HuH-7.5 (cell line): Measurements from ENCODE around the gene CRK.

Experiments
- DNase-seq: peaks from one replicate; pipeline ENCODE4 v3.0.0; 2011; ENCODE audit warnings: low spot score

Gene CRK

DNA sequence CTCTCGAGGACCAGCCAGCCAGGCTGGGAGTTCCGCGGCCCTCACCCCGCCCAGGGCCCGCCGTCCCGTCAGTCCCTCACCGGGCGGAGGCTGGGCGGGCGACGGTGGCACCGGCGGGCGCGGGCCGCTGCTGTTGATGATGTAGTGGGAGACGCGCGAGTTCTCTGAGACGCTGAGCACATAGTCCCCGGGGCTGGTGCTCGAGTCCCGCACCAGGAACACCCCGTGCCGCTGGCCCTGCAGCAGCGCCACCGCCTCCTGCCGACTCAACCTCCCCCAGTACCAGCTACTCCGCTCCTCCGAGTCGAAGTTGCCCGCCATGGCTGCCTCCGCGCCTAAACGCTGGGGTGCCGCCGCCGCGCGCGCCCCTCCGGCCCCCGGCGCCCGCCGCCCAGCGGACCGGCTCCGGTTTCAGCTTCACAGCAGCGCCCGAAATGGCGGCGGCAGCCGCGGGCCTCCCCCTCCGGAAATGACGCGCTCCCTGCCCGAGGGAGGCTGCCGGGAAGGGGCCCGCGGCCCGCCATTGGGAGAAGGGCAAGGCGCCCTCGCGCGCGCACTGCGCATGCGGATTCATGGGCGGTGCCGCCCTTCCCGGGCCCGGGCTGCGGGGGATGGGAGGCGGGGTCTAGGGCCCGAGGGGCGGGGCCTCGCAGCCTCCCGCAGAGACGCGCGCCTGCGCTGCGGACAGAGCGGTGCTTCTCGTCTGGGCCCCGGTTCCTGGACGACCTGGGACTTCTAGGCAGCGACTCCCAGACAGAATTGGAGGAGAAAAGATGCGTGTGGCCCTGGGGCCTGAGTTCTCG lies at the start of gene CRK:
TSS of gene CRK (minus strand) at position 436 of the 803 bp plus-strand sequence. CDS start at position 321, 115 bp downstream.
- peak; percentile 93 for DNase-seq

DNA sequence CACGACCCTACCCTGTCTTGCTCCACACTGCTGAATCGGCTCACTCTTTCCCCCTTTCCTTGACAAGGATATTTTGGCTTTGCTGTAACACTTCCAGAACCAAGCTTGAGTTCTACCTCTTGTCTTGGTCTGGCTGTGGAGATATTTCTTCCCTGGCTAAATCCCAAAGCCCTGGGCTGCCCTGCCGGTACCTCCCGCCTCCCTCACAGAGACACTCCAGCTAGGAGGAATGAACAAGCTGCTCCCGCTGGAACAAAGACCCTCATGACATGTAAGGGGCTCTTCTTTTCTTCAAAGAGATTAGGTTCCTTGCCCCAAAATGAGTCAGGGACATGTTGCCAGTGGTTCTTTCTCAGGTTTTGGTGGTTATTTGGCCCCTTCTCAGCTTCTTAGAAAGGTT lies 49.6 kb upstream of the CRK start:
- DNase-seq: no peak

DNA sequence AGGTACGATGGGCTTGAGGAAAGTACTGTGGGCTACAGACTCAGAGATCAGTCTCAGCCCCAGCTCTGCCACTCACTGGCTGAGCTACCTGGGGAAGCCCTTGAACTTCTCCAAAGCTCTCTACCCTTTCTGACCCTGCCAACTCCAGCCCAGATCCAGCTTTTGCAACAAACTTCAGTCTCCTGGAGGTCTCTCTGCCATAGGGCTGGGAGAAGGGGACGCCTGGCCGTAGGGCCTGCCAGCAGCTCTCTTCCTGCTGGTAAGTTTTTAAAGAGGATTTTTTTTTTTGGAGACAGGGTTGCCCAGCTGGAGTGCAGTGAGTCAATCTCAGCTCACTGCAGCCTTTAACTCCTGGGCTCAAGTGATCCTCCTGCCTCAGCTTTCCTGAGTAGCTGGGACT lies 48.8 kb upstream of the CRK start:
- DNase-seq: no peak

DNA sequence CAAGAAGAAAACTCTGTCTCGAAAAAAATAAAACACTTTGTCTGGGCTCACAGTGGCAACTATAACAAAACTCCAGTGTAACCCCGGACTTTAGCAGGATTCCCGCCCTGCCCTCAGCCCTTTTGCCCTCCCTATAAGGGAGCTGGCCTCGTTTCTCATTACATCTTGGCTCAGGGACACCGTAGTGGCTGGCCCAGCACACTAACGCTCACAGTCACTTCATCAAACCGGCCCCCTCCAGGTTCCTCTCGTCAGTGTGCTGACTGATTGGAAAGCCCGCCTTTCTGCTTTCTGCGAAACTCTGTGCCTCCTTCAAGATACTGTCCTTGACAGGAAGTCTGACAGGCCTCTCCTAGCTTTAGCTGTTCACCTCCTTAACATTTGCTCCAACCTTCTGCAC lies 47.7 kb upstream of the CRK start:
- no peak for DNase-seq

DNA sequence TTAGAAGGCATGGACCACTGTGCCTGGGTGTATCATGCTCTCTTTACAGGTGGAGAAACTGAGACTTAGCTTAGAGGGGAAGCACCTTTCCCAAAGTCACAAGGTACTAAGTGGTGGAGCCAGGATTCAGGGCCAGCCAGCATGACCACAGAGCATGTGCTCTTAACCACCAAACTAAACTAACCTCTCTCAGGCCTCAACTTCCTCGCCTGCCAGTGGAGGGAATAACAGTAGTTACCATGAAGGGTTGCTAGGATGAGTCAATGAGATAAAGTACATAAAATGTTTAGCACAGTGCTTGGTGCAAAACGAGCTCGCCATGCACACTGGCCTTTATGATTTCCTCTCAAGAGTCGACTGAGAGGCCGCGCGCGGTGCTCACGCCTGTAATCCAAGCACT lies 42.8 kb upstream of the CRK start:
- no peak for DNase-seq

DNA sequence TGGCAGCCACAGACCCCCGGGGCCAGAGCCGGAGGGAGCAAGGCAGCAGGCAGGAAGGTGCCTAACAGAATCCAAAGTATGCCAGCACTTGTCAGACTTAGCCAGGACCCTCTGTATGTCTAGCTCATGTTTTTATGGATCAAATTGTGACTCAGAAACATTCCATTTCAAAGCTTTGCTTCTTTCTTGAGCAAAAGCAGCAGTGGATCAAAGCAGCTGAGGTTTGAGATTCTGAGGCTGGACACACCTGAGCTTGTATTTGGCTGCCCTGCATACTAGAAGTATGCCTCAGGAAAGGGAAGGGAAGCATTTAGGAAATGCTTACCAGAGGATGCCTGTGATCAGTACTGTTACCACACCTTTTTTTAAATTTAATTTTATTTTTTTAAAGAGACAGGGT lies 42.2 kb upstream of the CRK start:
- no peak for DNase-seq

DNA sequence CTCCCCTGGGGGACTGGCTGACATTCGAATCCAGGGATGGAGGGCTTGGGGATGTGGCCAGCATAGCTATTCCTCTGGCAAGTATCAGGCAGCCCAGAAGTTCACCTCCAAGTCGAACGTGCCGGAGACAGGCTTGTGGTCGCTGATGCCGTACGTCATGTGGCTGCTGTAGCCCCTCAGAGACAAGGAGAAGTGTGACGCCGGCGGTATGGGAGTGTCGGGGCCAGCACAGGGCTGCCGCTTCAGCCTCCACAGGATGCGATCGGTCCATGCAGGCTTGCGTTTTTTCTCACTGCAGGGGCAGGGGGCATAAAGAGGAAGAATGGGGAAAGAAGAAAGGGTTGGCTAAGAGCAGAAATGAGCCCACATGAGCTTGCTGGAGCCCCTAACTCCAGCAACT lies 41.8 kb upstream of the CRK start:
- DNase-seq: no peak

DNA sequence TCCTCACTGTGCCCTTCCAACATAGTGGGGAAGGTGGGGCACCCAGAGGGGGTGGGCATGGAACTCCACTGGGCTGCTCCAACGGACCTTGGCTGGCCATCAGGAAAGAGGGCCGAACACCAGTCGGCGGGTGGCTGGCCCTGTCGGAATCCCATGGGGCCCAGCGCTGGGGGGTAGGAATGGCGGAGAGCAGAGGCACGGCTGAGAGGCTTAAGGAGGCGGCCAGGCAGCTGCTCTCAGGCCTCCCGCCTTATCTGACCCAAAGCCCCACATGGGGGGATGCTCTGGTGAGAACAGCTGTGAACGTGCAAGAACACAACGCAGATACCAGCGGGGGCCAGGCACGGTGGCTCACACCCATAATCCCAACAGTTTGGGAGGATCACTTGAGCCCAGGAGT lies 40.8 kb upstream of the CRK start:
- DNase-seq: no peak

DNA sequence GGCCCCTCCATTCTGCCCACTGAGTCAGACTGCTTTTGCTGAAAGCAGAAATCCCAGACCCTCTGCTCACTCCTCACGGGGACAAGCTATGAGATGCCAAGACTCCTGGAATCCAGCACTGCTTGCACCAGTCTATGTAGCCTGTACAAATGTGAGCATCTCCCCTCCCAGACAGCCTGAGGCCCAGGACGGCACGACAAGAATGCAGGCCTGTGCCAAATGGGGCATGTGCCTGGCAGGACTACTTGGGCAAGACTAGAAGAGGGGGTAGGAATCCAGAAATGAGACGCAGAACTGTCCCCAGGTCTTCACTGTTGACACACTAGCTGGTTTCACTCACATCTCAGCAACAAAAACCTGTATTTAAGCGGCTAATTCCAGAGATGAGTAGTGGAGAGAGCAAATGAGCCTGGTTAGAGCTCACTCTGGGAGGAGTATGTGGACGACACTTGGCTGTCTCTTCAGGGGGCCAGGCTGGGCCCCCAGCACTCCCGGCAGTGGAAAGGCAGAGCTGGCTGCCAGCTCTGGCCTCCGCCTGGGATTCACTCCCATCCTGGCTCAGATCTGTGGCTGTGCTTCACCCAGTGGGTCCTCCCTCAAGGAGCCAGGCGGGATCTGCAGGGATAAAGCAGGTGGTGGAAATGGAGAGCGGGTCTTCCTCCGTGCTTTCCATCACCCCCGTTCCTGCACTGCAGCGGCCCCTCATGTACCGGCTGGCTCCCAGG lies 39.4 kb upstream of the CRK start:
- DNase-seq: no peak

DNA sequence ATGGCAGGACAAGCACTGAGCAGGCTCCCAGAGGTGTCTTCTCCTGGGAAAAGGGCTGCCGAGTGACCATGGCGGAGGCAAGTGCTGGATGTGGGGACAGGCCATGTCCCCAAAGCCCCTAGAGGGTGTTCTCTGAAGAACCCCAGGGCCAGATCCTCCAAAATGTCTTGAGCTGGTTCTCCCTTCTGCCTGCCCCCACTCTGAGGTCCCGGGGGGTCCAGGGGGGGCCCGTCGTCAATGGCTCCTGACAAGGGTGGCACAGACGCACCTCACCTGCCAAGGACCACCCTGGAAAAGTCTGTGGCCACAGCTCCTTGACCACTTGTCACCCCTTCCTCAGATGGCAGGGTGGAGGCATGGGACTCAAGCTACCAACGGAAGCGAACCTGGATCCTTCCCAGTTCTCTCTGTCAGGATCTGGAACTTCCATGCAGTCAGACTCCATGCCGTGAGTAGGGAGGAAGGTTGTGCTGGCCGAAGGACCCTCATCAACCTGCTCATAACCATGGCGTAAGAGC lies 38.8 kb upstream of the CRK start:
- no peak for DNase-seq

DNA sequence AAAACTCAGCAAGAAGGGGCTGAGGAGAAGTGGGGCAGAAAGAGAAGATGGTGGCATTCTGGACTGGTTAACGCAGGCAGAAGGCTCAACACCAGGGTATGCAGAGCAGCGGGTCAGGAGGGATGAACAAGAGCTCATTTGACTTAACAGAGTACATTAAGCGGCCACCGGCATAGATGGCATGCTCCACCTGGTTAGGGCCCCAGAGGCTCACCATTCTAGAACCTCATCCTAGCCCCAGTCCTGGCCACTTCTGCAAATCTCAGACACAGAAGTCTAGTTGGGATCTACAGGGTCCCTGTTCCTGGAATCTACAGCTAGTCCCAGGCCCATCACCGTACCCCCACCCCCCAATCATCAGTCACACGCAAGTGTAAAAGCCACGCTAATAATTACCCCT lies 38.2 kb upstream of the CRK start:
- DNase-seq: no peak

DNA sequence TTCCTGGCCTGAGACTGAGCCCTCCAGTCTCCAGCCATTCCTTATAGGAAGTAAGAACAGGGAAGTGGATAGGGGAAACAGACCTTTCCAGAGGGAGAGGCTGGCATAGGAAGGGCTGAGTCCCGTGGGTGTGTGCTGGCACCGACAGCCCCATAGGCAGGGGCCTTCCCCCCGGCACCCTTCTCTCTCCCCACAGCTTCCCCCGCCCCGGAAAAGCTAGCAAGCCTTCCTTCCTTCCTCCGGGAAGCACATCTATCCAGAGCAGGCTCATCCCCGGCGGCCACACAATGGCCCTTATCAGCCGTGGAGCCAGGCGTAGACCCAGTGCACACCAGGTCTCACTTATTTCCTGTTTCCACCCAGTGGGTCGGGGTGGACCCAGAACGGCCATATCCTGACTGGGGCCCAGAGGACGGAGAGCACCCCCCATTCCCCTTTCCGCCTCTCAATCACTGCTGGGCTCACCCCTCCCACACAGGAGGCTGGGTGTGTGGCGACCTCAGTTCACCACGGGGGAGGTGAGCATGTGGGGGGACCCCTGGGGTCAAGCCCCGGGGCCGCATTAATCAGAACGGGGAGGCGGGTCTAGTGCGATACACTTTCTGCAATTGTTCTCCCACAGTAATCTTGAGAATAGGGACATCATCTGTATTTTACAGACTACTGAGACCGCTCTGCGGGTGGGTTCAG lies 37.4 kb upstream of the CRK start:
- no peak for DNase-seq

DNA sequence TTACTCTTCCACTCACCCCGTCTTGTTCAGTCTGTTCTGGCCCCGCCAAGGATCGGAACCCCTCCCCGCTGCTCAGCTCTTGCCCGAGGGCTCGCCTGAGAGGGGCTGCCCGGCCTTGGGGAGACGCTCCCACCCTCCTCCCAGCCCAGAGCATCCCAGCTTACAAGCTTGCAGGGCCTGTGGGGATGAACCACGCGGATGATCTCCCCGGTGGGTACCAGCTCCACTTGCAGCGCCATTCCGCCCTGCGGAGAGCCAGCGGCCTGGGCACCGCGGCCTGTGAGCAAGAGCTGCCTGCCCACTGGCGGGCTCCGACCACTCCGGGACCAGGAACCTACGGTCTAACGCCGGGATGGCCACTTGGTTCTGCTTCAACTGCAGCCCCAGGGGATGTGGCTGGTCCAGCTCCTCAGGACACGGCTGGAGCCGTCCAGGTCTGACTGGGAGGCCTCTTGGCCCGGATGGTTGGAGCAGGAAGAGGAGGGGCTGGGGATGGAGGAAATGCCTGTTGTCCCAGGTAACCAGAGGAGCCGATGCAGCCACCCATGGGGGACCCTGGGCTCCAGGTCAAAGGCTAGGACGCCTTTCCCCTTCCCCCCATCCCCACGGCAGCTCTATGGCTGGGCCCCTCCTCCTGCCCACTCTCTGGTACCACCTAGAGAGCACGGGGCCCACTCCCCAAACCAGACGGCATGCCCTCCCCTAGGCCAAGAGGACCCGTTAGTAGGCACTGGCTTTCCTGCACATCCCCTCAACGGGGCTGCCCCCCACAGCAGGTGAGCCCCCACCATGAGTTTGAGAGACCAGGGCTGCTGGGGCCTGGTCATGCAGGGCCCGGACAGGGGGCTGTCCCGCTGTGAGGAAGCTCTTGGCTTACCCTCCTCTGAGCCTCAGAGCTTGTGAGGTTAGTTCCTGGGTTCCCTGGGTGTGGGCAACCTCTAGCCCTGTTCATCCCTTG lies 36.5 kb upstream of the CRK start, which contains the start of gene MYO1C:
TSS of gene MYO1C (minus strand) at position 438 of the 958 bp plus-strand sequence. CDS start at position 239, 199 bp downstream.
- DNase-seq: no peak

DNA sequence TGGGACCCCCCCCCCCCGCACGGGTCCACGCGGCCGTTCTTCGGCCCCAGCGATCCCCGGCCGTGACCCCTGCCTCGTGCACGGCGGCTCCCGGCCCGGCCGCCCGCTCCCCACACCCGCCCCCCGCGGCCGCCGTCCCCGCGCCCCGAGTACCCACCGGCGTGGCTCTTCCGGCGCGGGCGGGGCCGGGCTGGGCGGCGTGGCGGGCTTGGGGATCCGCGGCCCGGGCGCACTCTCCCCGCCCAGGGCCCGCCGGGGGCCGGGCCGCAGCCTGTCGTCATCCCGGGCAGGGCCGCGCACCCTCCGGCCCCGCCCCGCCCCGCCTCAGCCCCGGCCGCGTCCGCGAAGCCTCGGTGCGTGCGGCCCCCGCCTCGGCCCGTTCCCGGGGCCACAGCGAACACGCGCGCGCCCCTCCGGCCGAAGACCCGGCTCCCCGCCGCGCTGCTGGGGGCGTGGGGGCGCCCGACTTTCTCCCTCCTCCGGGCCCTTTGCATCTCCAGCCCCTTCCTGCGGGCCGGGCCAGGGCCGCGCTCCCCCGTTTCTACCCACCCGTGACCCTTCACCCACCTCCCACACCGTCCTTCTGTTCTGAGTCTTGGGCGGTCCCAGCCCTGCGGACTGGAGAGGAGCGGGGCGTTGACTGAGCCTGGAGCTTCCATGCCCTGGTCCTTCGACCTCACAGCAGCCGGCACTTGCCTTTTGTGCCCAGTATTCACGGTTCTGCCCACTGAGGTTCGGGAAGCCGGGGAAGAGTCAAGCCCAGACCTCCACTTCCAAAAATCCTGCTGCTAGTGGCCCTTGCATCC lies 35.6 kb upstream of the CRK start:
- DNase-seq: peak; percentile 86

DNA sequence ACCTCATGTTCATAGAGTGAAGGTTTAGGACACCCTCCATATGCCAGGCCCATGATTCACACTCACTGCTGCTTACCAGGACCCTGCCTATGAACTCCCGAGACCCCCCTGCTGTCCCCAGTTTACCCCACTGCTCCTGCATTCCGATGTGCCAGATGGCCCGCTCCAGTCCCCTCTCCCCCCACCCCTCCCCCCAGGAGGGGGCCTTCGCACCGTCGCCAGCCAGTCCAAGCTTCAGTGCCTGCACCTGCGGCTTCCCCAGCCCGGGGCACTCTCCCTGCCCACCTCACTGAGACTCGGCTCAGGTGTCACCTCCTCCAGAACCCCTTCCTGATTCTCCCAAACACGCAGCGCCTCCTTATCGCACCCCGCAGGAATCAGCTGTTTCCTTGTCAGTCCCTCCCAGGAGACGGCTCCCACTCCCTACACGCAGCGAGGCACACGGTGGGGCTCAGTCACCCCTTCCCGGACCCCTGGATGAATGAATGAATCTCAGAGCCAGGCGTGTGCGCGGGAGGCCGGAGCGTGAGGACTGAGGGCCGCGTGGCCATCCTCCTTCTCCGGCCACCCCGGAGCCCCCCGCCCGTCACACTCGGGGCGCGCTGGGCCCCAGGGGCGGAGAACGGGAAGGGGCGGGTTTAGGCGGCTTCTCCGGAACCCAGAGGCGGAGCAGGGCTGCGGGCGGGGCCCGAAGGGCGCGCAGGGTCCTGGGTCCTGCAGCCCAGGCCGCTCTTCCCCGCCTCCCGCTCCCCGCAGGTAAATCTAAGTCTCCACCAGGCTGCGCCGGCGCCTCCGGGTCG lies 34.8 kb upstream of the CRK start:
- peak; percentile 81 for DNase-seq

DNA sequence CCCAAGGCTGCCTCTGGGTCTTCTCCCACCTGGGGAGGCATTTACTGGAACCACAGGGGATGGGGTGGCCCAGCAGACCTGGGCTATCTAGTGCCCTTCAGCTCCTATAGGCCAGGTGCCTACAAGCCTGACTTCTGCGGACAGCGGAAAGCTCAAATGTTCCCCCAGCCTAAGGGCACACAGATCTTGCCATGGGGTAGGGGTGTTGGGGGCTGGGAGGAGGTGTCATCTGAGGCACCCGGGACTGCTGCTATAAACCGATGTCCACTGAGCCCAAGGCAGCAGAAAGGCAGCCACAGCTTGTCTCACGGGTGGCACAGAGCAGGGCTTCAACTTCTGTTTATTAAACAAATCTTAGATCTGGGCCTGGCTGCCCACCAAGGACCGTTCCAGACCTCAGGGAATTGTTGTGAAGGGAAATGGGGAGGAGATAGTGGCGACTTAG lies 32.8 kb upstream of the CRK start:
- DNase-seq: no peak

DNA sequence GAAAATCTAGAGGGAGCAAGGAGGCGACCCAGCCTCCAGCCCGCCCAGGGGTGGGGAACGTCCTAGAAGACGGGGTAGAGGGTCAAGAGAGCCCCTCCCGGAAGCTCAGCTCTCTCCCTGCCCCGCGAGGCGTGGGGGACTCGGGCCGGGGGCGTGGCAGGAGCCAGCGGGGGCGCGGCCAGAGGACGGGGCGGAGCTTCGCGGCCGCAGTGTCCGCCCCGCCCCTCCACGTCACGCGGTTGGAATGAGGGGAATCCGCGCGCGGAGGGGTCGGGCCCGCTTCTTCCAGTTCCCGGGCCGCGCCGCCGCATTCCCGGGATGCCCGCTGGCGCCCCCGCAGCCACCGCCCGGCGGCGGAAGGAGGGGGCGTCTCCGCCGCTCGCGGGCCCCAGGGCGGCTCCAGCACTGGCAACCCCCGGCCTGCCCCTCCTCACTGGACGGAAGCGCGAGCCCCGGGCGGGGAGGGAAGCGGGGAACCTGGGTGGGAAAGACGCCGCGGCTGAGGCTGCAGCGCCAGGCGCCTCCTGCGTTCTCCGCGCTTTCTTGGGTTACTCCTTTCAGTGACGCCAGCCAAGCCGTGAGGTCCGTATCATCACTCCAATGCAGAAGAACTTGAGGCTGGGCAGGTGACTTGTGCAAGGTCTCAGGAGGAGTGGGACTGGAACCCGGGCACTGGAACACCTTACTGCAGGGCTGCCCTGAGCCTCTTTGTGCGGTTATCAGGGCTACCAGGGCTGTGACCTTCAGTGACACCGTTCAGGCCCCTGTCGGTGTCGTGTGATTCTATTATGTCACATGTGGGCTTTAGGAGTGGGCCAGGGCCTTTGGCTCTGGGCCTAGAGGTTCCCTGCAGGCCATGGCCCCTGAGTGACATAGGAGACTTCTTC lies 32.1 kb upstream of the CRK start:
- peak; percentile 84 for DNase-seq

DNA sequence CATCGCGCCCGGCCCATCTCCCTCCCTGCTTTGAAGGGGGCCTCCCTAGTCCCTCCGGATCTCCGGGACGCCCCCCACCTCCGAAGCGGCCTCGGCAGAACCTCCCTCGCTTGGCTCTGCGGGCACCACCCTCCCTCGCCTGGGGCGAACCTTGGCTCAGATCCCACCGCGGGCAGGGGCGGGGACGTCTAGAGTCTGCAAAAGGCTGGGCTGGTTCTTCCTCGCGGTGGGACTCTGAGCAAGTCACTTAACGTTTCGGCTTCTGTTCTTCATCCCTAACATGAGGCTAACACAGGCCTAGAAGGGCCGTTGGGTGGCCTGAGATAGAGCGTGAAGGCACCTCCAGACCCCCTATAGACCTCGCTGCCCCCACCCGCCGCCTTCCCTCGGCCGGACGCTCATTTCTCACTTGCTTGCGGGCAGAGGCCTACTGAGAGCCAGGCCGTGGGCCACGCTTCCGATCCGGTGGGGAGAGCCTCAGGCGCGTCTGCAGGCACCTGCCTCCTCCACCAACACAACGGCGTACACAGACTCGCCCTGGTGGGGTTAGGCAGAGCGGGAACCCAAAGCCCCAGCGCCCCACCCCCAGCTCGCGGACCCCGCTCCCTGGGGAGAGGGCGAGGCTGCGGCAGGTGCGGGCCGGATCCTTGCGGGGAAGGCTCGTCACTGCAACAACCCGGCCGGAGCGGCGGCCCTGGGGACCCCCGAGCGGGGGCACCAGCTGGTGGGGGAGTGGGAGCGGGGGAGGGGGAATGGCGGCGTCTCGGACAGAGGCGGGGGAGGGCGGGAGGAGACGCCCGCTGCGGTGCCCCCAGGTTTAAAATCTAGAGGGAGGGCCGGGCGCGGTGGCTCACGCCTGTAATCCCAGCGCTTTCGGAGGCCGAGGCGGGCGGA lies 31.0 kb upstream of the CRK start:
- no peak for DNase-seq
